HG02981 (cell line): ENCODE results near the gene FAM216A.

Experiments used
- ATAC-seq: cut with Tn5 transposase; IDR thresholded peaks from one replicate; pipeline ENCODE4 v1.9.1; 2021; ENCODE audit warnings: mild to moderate bottlenecking, moderate library complexity; ENCODE audit not compliant: unreplicated experiment

The FAM216A gene

DNA sequence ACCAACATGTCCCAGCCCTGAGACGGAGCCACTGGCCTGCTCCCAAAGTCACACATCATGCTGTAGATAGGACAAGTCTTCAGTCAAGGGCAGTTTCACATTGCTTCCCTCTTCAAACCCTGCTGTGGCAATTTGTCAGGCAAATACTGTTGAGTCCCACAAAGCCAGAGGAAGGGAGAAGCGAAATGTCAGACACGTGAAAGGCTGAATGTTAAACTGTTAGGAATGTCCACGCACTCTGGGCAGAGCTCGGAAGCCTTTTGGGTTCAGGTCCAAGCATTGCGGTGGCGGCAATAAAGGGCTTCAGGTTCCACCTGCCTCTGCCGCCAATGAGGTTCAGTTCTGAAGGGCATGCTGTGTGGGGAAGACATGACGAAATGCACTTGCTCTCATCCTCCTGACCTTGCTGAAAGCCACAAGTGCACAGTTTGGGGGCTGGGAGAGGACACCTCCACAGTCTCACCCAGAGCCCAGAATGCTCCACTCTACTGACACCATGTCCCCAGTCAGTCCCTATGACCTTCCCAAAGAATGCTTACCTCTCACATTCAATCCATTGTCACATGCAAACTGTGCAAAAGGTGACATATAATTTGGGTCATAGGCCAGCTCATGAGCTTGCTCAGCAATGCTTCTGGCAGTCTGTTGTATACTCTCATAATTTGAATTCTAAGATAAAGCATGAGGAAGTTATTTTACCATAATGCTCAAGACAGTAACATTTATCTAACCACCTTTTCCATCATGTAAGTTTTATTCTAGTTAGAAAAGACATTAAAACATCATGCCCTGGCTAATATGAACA, 69.2 kb downstream of the FAM216A start:
- ATAC-seq = no peak

DNA sequence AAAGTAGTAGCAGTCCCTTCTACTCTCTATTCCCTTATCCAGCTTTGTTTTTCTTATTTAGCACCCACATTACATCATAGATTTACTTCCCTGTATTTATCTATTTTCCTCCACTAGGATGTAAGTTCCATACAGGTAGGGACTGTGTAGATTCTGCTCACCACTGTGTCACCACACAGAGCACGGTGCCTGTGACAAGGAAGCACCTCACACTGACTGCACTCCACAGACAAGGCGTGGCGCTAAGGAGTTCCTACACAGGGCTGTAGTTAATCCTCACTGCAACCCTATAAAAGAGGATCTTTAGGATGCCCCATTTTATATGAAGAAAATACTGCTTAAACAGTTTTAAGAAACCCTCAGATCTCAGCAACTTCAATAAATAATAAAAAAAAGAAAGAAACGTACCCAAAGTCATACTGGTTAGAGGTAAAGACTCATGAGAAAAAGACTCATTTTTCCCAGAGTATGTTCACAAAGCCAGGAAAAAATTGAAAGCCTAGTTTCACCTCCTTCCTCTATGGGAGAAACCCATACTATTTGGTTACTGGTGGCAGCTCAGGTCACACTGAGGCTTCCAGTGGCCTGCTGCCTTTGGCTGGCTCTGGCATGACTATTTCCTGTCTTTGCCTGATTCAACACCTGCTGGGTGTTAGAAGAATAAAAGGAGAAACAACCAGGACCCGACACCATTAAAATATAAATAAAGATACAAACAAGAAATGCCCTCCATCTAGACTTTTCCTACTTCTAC, 70.4 kb downstream of the FAM216A start:
- ATAC-seq = no peak
